ENCODE results near the gene IPP.

DNA sequence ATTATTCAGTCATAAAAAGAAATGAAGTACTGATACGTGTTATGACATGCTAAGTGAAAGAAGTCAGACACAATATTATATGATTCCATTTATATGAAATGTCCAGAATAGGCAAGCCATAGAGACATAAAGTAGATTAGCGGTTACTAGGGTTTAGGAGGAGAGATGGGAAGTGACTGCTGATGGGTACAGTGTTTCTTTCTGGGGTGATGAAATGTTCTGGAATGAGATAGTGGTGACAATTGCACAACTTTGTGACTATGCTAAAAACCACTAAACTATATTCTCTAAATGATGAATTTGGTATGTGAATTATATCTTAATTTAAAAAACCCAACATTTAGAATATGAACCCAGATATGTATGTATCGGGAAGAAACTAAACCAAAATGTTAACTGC lies 27.6 kb downstream of the IPP start:
- no peak for TF ChIP-seq EZH2phosphoT487 (IDR thresholded peaks at IDR 0.05; ENCODE audit: borderline replicate concordance)
- TF ChIP-seq, protein P1, sequence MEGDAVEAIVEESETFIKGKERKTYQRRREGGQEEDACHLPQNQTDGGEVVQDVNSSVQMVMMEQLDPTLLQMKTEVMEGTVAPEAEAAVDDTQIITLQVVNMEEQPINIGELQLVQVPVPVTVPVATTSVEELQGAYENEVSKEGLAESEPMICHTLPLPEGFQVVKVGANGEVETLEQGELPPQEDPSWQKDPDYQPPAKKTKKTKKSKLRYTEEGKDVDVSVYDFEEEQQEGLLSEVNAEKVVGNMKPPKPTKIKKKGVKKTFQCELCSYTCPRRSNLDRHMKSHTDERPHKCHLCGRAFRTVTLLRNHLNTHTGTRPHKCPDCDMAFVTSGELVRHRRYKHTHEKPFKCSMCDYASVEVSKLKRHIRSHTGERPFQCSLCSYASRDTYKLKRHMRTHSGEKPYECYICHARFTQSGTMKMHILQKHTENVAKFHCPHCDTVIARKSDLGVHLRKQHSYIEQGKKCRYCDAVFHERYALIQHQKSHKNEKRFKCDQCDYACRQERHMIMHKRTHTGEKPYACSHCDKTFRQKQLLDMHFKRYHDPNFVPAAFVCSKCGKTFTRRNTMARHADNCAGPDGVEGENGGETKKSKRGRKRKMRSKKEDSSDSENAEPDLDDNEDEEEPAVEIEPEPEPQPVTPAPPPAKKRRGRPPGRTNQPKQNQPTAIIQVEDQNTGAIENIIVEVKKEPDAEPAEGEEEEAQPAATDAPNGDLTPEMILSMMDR (conservative IDR thresholded peaks at IDR 0.05; ENCODE audit: low read length) = no peak
